T-helper 17 cell (primary cell): ENCODE measurements around the gene KPNA2. TPM values are rescaled to one million over a fixed set of nuclear protein-coding genes. Genes with fewer than 3 reads are reported as not detected.
A peak's percentile ranks its signal among the peaks of the same experiment; 100 is the strongest.
"Not testable (repeated sequence)": the region's sequence is repeated elsewhere in the genome, so short reads cannot be mapped to it uniquely, and the experiment has no call there.

Experiments used
- ATAC-seq: fragments of 150-1000 bp; cut with Tn5 transposase; 2 replicates; pipeline ENCODE4 v1.10.0; 2021; ENCODE audit warnings: mild to moderate bottlenecking, moderate library complexity
- DNase-seq, 3 donors: peaks; one replicate each; pipeline versions ENCODE4 v3.0.0 to v3.0.0-alpha.2; 2020 to 2021
- H3K9me3 ChIP-seq: one replicate; pipeline ENCODE4 v1.7.0; 2013; ENCODE audit warnings: low read length, mild to moderate bottlenecking; ENCODE audit not compliant: control insufficient read depth, poor library complexity, severe bottlenecking
- H3K27ac Mint-ChIP-seq: one replicate; pipeline ENCODE4 v1.8.0; 2022; ENCODE audit warnings: mild to moderate bottlenecking, moderate library complexity, mixed read lengths
- H3K27me3 Mint-ChIP-seq: one replicate; pipeline ENCODE4 v1.8.0; 2022; ENCODE audit warnings: mixed read lengths
- H3K36me3 Mint-ChIP-seq: one replicate; pipeline ENCODE4 v1.8.0; 2022; ENCODE audit warnings: low read depth, mixed read lengths
- H3K4me1 Mint-ChIP-seq: one replicate; pipeline ENCODE4 v1.8.0; 2022; ENCODE audit warnings: mild to moderate bottlenecking, mixed read lengths
- H3K4me3 Mint-ChIP-seq: one replicate; pipeline ENCODE4 v1.8.0; 2022; ENCODE audit warnings: mild to moderate bottlenecking, moderate library complexity, mixed read lengths
- total RNA-seq, 4 donors: library from RNA in 2 of 4; stranded (reverse) in 2 of 4; gene quantifications; one replicate each; pipeline ENCODE4 v1.2.3 and lab custom pipeline; 2022 to 2026

Gene KPNA2
- total RNA-seq, 2 donors from 2014 or later = 65.2 to 83.6 TPM

DNA sequence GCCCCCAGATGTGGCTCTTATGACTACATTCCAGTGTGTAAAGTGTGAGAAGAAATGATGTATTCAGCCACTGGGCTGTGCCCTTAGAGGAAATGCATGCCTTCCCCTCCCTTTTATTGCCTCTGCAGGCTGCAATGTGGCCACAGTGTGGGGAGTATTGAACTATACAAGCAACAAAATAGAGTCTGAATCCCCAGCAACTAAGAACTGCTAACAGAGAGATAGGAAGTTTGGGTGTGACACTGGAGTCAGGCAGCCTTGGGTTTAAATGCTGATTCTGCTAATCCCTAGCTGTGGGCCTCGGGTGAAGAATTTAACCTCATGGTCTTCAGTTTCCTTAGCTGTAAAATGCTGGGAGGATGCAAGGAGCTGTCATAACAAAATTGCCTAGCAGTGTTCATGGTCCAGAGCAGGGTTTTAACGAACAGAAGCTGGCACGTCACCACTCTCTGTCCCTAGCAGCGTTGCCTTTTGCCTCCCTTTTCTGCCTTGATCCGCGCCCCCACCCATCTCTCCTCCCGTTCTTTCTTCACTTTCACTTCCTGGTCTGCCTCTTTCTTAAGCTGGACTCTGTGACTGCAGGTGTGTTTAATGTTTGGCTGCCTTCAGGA, 50.3 kb downstream of the KPNA2 start:
- Mint-ChIP-seq H3K4me1 (peaks cover 34% of the 10 kb centered on the region), H3K27ac (peak overlapping the region; percentile 91), H3K4me3 (peak overlapping the region; percentile 79), H3K27me3 (no peaks in the 10 kb centered on the region), H3K36me3 (no peaks in the 10 kb centered on the region)
- no peaks in the 10 kb centered on the region for H3K9me3 ChIP-seq
- ATAC-seq (peak; percentile 28), DNase-seq (no peak)

DNA sequence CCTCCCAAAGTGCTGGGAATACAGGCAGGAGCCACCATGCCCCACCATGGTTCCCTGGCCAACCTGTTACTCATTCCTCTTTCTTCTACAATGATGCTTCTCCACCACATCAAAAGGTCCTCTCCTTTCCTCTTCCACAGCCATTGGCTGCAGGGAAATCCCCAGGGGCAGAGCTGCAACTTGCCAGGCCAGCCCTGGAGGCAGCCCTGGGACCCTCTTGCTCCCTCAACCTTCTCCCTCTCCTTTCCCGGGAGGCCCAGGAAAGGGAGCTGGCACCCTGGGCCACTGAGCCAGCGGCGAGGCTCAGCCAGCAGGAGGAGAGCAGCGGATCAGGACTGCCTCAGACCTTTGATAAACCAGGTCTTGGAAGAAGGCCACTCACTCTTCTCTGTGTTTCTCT, 51.1 kb downstream of the KPNA2 start:
- Mint-ChIP-seq H3K27ac (peak overlapping the region; percentile 91), H3K4me3 (peak overlapping the region; percentile 79), H3K4me1 (peaks cover 34% of the 10 kb centered on the region)
- not testable (repeated sequence) for H3K9me3 ChIP-seq, H3K27me3 Mint-ChIP-seq, DNase-seq, H3K36me3 Mint-ChIP-seq
- ATAC-seq = peak; percentile 26

DNA sequence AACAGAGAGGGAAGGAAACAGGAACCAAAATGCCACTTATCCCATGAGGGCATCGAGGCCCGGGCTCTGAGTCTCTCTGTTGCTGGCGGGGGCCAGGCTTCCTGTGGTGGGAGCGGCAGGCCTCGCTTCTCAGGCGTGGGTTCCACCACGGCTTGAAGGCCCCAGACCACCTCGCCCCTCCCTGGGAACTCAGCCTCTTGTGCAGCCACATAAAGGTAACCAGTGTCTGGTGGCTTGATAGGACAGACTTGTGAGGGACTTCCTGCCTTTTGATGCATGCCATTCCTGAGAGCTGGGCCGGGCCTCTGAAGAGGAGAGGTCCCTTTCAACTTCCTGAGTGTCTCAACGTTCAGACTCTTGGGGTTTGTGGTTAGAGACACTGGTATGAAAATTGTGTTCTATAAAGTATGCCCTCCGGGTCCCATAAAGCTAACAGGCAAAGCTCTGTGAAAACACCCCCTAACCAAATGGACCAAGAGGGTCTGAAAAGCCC, 51.6 kb downstream of the KPNA2 start:
- peak overlapping the region; percentile 91 for H3K27ac Mint-ChIP-seq
- not testable (repeated sequence) for H3K27me3 Mint-ChIP-seq, H3K9me3 ChIP-seq, H3K36me3 Mint-ChIP-seq
- DNase-seq (peak in 1 of 3 donors; percentile 22), ATAC-seq (peak; percentile 92)
- peak overlapping the region; percentile 79 for H3K4me3 Mint-ChIP-seq
- peaks cover 34% of the 10 kb centered on the region for H3K4me1 Mint-ChIP-seq

DNA sequence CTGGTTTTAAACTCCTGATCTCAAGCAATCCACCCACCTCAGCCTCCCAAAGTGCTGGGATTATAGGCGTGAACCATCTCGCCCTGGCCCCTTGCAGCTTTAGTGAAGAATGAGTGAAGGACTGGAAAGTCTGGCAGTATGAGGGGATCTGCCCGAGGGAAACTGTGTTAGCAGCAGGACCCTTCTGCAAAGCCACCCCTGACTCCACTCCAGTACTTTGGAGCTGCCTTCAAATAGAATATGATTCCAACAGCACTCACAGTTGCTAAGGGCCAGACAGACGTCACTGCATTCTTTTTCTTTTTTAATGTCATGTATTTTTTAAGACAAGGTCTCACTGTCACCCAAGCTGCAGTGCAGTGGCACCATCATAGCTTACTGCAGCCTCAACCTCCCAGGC, 52.3 kb downstream of the KPNA2 start:
- peak overlapping the region; percentile 91 for H3K27ac Mint-ChIP-seq
- H3K9me3 ChIP-seq = no peaks in the 10 kb centered on the region
- H3K27me3 Mint-ChIP-seq = no peaks in the 10 kb centered on the region
- H3K36me3 Mint-ChIP-seq = no peaks in the 10 kb centered on the region
- DNase-seq (no peak), ATAC-seq (no peak)
- peak overlapping the region; percentile 79 for H3K4me3 Mint-ChIP-seq
- peaks cover 34% of the 10 kb centered on the region for H3K4me1 Mint-ChIP-seq

DNA sequence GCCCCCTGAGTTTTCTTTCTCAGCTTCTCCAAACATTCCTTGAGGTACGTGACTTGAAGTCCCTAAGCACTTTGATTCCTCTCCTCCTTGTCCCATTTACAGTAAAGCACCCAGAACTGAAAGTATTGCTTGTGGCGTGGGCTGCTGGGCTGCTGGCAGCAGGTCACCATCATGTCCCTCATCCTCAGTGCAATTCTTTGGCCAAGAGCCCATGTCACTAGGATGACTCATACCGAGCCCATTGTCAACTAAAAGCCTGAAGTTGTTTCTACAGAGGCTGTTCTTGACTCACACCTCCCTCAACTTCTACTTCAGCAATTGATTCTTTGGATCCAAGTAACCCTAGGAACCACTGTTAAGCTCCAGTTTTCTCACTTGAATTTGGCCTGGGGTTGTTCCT, 54.3 kb downstream of the KPNA2 start:
- DNase-seq (no peak), ATAC-seq (no peak)
- no peak overlapping the region for H3K27ac Mint-ChIP-seq
- no peaks in the 10 kb centered on the region for H3K27me3 Mint-ChIP-seq
- H3K4me1 Mint-ChIP-seq = peaks cover 32% of the 10 kb centered on the region
- no peaks in the 10 kb centered on the region for H3K9me3 ChIP-seq
- H3K4me3 Mint-ChIP-seq = no peak overlapping the region
- no peaks in the 10 kb centered on the region for H3K36me3 Mint-ChIP-seq

DNA sequence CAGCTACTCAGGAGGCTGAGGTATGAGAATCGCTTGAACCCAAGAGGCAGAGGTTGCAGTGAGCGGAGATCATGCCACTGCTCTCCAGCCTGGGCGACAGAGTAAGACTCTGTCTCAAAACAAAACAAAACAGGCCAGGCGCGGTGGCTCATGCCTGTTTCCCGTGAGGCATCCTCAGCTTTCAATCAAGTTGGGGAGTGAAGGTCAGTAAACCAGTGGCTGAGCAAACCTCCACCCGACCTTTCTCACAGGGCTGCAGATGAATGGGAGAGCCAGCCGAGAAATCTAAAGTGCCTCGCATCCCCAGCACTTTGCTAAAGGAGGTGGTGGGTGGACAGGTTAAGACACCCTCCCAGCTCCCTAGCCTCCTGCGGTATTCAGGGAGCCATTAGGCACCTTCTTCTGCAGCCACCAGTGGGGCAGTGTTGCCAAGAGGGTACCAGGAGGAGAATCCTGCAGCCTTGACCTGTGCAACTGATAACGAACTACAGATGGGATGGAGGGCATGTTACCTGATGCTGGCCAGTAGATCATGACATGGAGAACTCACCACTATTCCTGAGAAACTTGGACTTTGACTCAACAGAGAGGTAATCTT, 59.0 kb downstream of the KPNA2 start:
- H3K27me3 Mint-ChIP-seq = no peaks in the 10 kb centered on the region
- peaks cover 3% of the 10 kb centered on the region for H3K4me1 Mint-ChIP-seq
- no peak overlapping the region for H3K4me3 Mint-ChIP-seq
- H3K27ac Mint-ChIP-seq = no peak overlapping the region
- H3K9me3 ChIP-seq = no peaks in the 10 kb centered on the region
- no peaks in the 10 kb centered on the region for H3K36me3 Mint-ChIP-seq
- ATAC-seq = no peak
- DNase-seq = no peak

DNA sequence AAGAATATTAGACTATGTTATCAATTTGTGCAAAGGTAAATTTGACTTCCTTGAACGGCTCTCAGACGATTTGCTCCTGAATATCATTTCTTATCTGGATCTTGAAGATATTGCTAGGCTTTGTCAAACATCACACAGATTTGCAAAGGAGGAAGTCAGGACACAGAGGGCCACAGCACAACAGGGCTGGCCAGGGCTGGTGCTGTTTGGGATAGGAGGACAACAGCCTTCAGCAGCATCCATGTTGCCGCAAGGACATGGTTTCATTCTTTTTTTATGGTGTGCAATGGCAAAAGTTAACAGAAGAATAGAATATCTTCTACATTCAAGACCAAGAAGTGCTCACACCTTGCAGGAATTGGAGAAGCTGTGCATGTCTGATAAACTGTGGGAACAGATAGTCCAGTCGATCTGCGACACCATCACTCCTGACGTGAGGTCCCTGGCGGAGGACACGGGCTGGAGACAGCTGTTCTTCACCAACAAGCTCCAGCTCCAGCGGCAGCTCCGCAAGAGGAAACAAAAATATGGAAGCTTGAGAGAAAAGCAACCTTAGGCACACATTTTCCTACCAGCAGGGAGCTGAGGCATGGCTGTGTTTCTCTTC, 59.8 kb downstream of the KPNA2 start:
- DNase-seq = no peak
- Mint-ChIP-seq H3K4me3 (no peak overlapping the region), H3K27ac (no peak overlapping the region), H3K27me3 (no peaks in the 10 kb centered on the region), H3K36me3 (no peaks in the 10 kb centered on the region), H3K4me1 (peaks cover 2% of the 10 kb centered on the region)
- ATAC-seq = no peak
- H3K9me3 ChIP-seq = no peaks in the 10 kb centered on the region

DNA sequence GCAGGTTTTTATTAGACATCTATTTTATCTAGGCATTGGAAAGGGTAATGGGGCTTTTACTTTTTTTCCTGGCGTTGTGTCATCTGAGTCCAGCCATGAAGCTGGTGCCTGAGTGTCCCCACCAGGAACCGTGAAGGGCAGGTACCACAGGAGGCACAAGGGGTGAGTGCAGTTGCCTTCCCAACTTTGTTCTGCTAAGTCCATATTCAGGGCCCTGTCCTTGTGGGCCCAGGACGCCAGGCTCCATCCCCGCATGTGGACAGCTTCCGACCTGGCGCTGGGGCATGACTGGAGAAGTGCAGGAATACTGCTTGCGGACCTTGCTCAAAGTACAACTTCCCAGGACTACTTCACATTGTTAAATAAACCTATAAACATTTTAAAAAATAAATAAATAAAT, 60.6 kb downstream of the KPNA2 start:
- no peaks in the 10 kb centered on the region for H3K9me3 ChIP-seq
- no peak overlapping the region for H3K4me3 Mint-ChIP-seq
- H3K27me3 Mint-ChIP-seq = no peaks in the 10 kb centered on the region
- peaks cover 3% of the 10 kb centered on the region for H3K4me1 Mint-ChIP-seq
- no peak overlapping the region for H3K27ac Mint-ChIP-seq
- no peak for DNase-seq
- no peak for ATAC-seq
- H3K36me3 Mint-ChIP-seq = no peaks in the 10 kb centered on the region

Other genes with a start within 250 kb of the KPNA2 start
- gene BPTF, start 210.2 kb upstream of the KPNA2 start, total RNA-seq = 100 to 1,000 TPM; 138 to 145 TPM
- under 1 TPM; 0.37 to 0.55 TPM for gene C17orf58, start 39.3 kb upstream of the KPNA2 start, total RNA-seq
- gene AMZ2, start 212.3 kb downstream of the KPNA2 start, total RNA-seq = 10 to 100 TPM; 57.7 to 58.5 TPM